Measurements from ENCODE around the gene WNT6.

Gene WNT6

DNA sequence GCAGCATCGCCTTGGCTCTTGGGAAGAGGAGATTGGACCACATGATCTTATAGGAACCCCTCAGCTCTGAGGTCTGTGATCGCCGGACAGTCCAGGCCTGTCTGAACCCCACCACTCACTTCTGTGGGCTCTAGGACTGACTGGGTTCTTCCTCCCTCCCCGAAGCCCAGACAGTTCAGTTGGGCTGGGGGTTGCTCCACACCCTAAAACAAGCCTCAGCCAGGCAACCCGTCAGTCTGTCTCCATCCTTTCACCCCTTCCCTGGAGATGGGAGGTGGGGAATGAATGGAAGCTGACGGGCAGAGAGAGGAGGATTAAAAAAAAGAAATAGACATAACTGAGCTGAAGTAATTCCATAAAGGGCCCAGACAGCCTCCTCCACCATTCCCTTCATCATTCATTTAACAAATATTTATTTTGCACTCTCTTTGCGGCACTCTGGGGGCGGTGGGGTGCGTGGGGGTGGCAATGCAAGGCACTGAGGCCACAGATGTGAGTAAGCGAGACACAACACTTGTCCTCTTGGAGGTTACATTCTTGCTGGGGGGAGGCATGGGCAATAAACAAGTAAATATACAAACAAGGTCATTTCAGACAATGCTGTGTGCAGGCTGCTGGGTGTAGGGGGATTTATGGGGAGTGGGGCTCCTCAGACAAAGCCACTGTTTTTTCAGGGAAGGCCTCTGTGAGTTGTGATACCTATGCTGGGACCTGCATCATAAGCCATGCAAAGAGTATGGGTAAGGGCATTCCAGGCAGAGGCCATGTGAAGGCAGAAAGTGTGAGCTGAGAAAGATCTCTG lies 33.9 kb downstream of the WNT6 start:
- no peak for DNase-seq (ENCODE audit: low spot score)

GRCh38 chr2:218894151-218894879 lies 34.7 kb downstream of the WNT6 start:
- DNase-seq (ENCODE audit: low spot score): no peak

- DNase-seq (ENCODE audit: low spot score): no peak
These were observed 35.2 kb downstream of the WNT6 start for GRCh38 chr2:218894880-218895157.

- no peak for DNase-seq (ENCODE audit: low spot score)
These were observed 35.7 kb downstream of the WNT6 start for GRCh38 chr2:218895326-218895725.

DNA sequence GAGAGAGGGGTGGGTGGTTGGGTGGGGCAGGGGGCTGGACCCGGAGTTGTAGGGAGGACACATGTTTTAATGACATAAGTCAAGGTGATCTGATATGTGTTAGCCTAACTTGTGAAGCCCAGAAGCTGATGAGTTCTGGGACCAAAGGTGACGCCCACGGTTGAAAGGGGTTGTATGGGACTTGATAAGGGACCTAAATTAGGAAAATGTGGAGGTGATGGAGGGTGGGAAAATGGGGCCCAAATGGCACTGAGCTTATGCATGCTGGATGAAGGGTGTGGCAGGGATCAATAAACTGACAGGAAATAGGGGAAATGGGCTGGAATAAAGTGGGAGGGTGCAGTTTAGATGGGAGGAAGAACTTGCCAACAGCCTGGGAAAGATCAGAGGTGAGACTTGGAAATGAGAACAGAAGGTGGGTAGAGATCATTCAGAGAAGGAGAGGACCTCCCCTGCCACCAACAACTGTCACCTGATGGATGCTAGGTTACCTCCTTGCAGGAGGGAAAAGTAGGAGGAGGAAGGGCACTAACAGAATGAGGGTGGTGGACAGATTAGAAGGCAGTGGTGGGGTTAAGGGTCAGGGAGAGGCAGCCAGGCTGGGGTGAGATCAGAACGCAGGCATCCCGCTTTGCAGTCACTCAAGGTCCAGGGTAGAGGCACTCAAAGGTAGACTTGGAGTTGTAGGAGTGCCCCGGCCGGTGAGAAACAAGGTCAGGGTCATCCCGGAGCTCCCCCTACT lies 36.3 kb downstream of the WNT6 start:
- DNase-seq (ENCODE audit: low spot score): no peak

GRCh38 chr2:218896501-218897393 lies 37.1 kb downstream of the WNT6 start:
- DNase-seq (ENCODE audit: low spot score): no peak

- DNase-seq (ENCODE audit: low spot score): no peak
These were observed 37.9 kb downstream of the WNT6 start for GRCh38 chr2:218897394-218898108.

- peak; percentile 57 for DNase-seq (ENCODE audit: low spot score)
These were observed 38.7 kb downstream of the WNT6 start for GRCh38 chr2:218898109-218898878.

DNA sequence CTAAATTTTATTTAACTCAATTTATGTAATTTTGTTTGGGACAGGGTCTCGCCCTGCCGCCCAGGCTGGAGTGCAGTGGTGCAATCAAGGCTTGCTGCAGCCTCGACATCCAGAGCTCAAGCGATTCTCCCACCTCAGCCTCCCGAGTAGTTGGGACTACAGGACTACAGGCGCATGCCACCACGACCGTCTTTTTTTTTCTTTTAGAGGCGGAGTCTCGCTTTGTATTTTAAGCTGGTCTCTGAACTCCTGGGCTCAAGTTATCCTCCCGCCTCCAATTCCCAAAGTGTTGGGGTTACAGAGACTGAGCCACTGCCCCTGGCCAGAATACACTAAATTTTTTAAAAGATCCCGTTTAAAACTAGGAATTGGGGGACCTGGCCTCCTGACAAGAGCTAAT lies 39.5 kb downstream of the WNT6 start:
- no peak for DNase-seq (ENCODE audit: low spot score)

- no peak for DNase-seq (ENCODE audit: low spot score)
These were observed 42.8 kb downstream of the WNT6 start for GRCh38 chr2:218902427-218902826.

DNA sequence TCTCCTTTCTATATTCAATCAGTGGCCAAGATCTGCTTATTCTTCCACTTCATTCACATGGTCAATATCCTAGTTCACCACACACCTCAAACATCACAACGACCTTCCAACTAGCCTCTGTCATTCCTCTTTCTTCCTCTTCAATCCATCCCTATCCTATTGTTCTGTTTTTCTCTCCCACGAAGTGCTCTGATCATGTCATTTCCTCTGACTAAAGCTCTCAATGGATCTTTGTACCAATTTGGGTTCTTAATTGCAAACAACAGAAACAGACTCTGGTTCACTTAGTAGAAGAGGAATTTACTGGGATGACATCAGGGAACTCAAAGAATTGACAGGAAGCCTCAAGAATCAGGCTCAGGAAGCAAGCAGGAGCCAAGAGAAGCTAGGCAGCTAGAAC lies 44.6 kb downstream of the WNT6 start:
- DNase-seq (ENCODE audit: low spot score): no peak

DNA sequence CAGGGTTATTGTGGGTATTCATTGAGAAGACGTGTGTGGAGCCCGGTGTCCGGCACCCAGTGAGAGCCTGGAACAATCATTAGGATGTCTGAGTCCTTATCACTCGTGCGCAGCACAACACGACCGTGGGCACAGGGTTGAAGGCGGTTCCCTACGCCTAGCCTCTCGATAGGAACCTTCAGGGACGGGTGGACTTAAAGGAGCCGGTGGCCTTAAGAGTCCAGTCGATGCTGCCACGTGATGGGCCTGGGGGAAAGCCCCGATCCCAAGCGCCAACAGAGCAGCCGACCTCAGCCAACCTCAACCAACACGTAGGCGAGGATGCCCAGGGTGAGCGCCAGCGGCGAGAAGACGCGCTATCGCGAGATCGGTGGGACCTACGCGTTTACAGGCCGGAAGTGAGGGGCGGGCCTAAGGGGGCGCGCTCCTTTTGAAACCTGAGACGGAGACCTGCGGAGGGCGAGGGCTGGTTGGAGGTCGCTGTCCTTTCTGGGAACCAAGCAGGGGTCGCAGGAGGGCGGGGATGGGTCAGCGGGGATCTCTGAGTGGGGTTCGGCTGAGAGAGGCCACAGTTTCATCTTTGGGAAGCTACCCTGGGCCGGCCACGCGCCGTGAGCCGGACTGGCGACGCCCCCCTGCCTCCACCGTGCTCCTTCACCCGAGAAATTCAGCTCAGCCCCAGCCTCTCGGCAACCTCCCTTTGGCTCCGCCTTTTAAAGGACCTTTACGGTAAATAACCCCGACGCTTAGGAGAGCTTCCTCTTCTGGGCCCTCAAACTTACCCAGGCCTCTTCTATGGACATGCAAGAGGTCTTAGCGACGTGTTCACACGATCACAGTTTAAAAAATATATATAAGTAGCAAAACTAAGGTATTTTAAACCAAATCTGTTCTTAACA lies 49.4 kb downstream of the WNT6 start:
- DNase-seq (ENCODE audit: low spot score): peak; percentile 72

DNA sequence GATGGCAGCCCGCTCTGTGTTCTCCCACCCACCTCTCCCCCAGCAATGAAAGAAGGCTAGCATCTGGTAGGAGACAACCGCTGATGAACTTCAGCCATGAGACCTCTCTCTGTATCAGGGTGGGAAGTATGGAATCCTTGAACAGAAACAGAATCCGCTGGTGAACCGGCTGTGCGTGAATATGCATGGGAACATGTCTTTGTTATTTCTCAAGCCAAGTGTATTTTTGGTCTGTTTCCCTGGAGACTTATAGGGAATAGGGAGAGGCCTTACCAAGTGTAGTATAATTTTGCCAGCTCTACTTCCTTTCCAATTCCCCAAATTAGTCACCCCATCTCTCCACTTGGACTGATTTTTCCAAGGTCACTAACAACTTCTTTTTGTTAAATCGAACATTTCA lies 51.1 kb downstream of the WNT6 start:
- DNase-seq (ENCODE audit: low spot score): no peak

DNA sequence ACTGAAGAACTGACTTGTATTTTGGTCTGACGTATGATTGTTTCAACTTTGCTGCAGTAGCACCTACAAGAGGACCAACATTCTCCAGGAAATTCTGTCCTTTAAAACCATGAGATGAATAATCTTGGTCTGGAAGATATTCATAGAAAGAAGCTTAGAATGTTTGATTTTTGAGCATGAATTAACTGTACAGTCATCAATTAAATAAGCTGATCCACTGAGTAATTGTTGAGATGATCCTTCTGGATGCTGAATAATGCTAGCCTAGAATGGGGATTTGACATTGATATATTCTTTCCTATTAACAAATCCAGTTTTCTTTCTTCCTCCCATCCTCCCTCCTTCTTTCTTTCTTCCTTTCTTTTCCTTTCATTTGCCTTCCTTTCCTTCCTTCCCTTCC lies 60.9 kb downstream of the WNT6 start:
- no peak for DNase-seq (ENCODE audit: low spot score)

Measured in putamen (tissue), 1 donor.